Fibroblast of mammary gland (primary cell): ENCODE data around the gene TRAF3.

Experiments
- DNase-seq: peaks from one replicate; pipeline ENCODE4 v3.0.0-alpha.2; 2010; ENCODE audit warnings: low read depth
- H3K4me3 ChIP-seq: 2 replicates; pipeline ENCODE4 v1.5.1; 2011; ENCODE audit warnings: low read depth, mild to moderate bottlenecking, low read length, moderate library complexity; ENCODE audit not compliant: control insufficient read depth
- CTCF ChIP-seq: conservative IDR thresholded peaks from 2 replicates; pipeline ENCODE4 v1.5.1; 2011; ENCODE audit warnings: low read depth, low read length, inconsistent platforms; ENCODE audit not compliant: control insufficient read depth, insufficient read depth

The TRAF3 gene

DNA sequence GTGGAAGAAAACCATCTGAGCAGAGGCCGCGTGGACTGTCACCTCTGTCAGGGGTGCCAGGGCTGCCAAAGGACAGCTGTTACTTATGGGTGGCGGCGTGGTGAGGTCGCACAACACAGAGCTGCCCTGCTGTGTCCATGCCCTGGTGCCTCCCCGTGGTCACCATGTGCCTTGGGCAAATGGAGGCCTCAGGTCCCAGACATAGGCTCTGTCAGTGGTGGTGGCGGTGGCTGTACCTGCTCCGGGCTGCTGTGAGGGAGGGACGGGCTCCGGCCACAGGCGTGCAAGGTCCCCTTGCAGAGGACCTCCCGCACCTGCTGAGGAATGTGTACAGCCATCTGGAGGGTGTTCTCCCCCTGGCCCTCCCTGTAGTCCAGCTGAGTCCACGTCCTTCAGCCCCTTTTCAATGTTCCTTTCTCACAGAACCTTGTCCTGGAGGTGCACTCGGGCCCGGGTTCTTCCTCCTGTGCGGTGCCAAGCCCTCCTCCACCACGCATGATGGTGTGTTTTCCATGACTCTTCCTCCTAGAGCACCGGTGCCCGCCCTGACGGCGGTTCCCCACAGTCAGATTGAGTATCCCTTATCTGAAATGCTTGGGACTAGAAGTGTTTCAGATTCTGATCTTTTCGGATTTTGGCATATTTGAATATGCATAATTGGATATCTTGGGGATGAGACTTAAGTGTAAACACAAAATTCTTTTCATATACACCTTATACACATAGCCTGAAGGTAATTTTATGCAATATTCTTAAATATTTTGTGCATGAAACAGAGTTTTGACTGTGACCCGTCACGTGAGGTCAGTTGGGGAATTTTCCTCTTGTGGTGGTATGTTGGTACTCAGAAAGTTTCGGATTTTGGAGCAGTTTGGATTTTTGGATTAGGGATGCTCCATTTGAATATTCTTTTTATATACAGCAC is 49.8 kb downstream of the TRAF3 start:
- no peak for TF ChIP-seq CTCF
- H3K4me3 ChIP-seq, result no peak overlapping the region
- no peak for DNase-seq

DNA sequence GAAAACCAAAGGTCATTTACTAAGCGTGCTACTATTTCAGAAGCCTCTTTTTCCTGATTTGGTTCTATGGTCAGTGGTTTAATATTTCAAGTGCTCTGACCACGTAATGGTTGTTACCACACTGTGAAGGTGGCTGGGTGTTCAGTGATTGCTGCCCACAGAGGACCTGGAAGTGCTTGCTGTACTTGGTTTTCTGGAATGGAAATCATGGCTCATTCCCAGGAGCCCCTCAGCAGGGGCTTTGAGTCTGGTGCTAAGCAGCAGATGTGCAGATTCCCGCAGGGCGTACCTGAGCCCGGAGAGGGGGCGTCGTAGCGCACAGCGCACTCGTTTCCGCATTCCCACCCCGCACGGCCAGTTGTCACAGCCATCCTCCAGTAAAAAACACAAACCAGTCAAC is 50.5 kb downstream of the TRAF3 start:
- DNase-seq, result no peak
- TF ChIP-seq CTCF, result no peak
- no peak overlapping the region for H3K4me3 ChIP-seq

GRCh38 chr14:102828151-102828550 is 50.9 kb downstream of the TRAF3 start:
- no peak for DNase-seq
- H3K4me3 ChIP-seq, result no peak overlapping the region
- no peak for TF ChIP-seq CTCF

- DNase-seq, result no peak
- no peak overlapping the region for H3K4me3 ChIP-seq
- no peak for TF ChIP-seq CTCF
Observed at GRCh38 chr14:102829016-102829548, 51.8 kb downstream of the TRAF3 start.

DNA sequence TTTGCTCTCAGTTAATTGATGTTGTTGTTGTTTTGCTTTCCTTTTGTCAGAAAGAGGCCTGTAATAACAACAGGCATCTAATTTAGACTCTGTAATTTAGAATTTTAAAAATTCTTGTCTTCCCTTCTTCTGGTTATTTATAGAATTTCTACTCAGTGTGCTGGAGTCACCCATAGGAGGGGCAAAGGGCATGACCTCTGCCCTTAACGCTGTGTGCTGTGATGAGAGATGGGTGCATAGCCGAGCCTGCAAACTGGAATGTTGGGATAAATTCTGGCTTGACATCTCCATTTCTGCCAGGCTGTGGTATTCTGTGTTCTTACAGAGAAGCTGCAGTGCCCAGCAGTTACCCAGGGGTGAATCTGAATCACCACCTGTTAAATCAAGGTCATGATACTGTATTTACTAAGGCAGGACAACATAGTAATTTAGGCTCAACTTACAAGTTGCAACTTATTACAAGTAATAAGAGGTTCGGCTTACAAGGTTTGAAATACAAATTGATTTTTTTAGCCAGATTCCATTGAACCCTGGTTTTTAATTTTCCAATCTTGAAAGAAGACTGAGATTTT is 53.3 kb downstream of the TRAF3 start:
- TF ChIP-seq CTCF, result no peak
- DNase-seq, result no peak
- no peak overlapping the region for H3K4me3 ChIP-seq

GRCh38 chr14:102831163-102831804 is 54.0 kb downstream of the TRAF3 start:
- no peak overlapping the region for H3K4me3 ChIP-seq
- no peak for TF ChIP-seq CTCF
- no peak for DNase-seq
